ENCODE data around the gene FOXO3B. TPM values are rescaled to one million over a fixed set of nuclear protein-coding genes. Genes with fewer than 3 reads are reported as not detected.
"Not testable (repeated sequence)": the region's sequence is repeated elsewhere in the genome, so short reads cannot be mapped to it uniquely, and the experiment has no call there.

The FOXO3B gene
- polyA plus RNA-seq, 4 donors, result 1.1 to 2.6 TPM; not detected in 2

- H3K4me1 ChIP-seq (ENCODE audit: control insufficient read depth in 3 of 3, insufficient read depth in 2 of 3, low read depth in 1 of 3, low read length in 2 of 3); H3K4me3 ChIP-seq (ENCODE audit: low read depth in 1 of 3, low read length in 3 of 3); DNase-seq; H3K27me3 ChIP-seq (ENCODE audit: control insufficient read depth in 3 of 3, insufficient read depth in 3 of 3, low read length in 3 of 3); FAIRE-seq; H3K27ac ChIP-seq (ENCODE audit: low read depth in 1 of 3, low read length in 2 of 3): not testable (repeated sequence)
- Histone ChIP-seq H3K36me3 (ENCODE audit: control insufficient read depth in 3 of 3, insufficient read depth in 2 of 3, low read depth in 1 of 3, low read length in 3 of 3) (peaks cover 0 to 22% (median 3%) of the 10 kb centered on the region in 3 donors), H3K9me3 (ENCODE audit: control insufficient read depth in 2 of 2, insufficient read depth in 1 of 2, low read depth in 1 of 2, low read length in 1 of 2) (peaks cover 0 to 23% of the 10 kb centered on the region in 2 donors)
- WGBS, 3 donors, result 93 to 96% (median 94%) methylated on average over 1 of the region's 1 CpG
These were observed 13.5 kb downstream of the FOXO3B start for GRCh38 chr17:18668625-18669024.

- Histone ChIP-seq H3K36me3 (ENCODE audit: control insufficient read depth in 3 of 3, insufficient read depth in 2 of 3, low read depth in 1 of 3, low read length in 3 of 3) (peaks cover 0 to 22% (median 3%) of the 10 kb centered on the region in 3 donors), H3K9me3 (ENCODE audit: control insufficient read depth in 2 of 2, insufficient read depth in 1 of 2, low read depth in 1 of 2, low read length in 1 of 2) (peaks cover 0 to 23% of the 10 kb centered on the region in 2 donors)
- not testable (repeated sequence) for H3K4me1 ChIP-seq (ENCODE audit: control insufficient read depth in 3 of 3, insufficient read depth in 2 of 3, low read depth in 1 of 3, low read length in 2 of 3); H3K4me3 ChIP-seq (ENCODE audit: low read depth in 1 of 3, low read length in 3 of 3); FAIRE-seq; H3K27ac ChIP-seq (ENCODE audit: low read depth in 1 of 3, low read length in 2 of 3); H3K27me3 ChIP-seq (ENCODE audit: control insufficient read depth in 3 of 3, insufficient read depth in 3 of 3, low read length in 3 of 3); DNase-seq
- WGBS, 3 donors, result 93 to 97% (median 97%) methylated on average over 3 of the region's 3 CpGs
These were observed 14.6 kb downstream of the FOXO3B start for GRCh38 chr17:18667535-18667934.

GRCh38 chr17:18666326-18666725, 15.8 kb downstream of the FOXO3B start:
- WGBS, 3 donors, result 74 to 100% (median 77%) methylated on average over 1 to 2 of the region's 2 CpGs
- H3K27me3 ChIP-seq (ENCODE audit: control insufficient read depth in 3 of 3, insufficient read depth in 3 of 3, low read length in 3 of 3); H3K4me3 ChIP-seq (ENCODE audit: low read depth in 1 of 3, low read length in 3 of 3); FAIRE-seq; H3K4me1 ChIP-seq (ENCODE audit: control insufficient read depth in 3 of 3, insufficient read depth in 2 of 3, low read depth in 1 of 3, low read length in 2 of 3); DNase-seq; H3K27ac ChIP-seq (ENCODE audit: low read depth in 1 of 3, low read length in 2 of 3): not testable (repeated sequence)
- peaks cover 0 to 13% (median 3%) of the 10 kb centered on the region in 3 donors for H3K36me3 ChIP-seq (ENCODE audit: control insufficient read depth in 3 of 3, insufficient read depth in 2 of 3, low read depth in 1 of 3, low read length in 3 of 3)
- H3K9me3 ChIP-seq (ENCODE audit: control insufficient read depth in 2 of 2, insufficient read depth in 1 of 2, low read depth in 1 of 2, low read length in 1 of 2), result peaks cover 0 to 15% of the 10 kb centered on the region in 2 donors

- not testable (repeated sequence) for H3K27me3 ChIP-seq (ENCODE audit: control insufficient read depth in 3 of 3, insufficient read depth in 3 of 3, low read length in 3 of 3); H3K4me1 ChIP-seq (ENCODE audit: control insufficient read depth in 3 of 3, insufficient read depth in 2 of 3, low read depth in 1 of 3, low read length in 2 of 3); H3K4me3 ChIP-seq (ENCODE audit: low read depth in 1 of 3, low read length in 3 of 3); H3K27ac ChIP-seq (ENCODE audit: low read depth in 1 of 3, low read length in 2 of 3); FAIRE-seq; H3K36me3 ChIP-seq (ENCODE audit: control insufficient read depth in 3 of 3, insufficient read depth in 2 of 3, low read depth in 1 of 3, low read length in 3 of 3); DNase-seq
- H3K9me3 ChIP-seq (ENCODE audit: control insufficient read depth in 2 of 2, insufficient read depth in 1 of 2, low read depth in 1 of 2, low read length in 1 of 2), result peaks cover 0 to 11% of the 10 kb centered on the region in 2 donors
- 84 to 86% (median 85%) methylated on average over 5 of the region's 5 CpGs for WGBS, 3 donors
These were observed 20.0 kb downstream of the FOXO3B start for GRCh38 chr17:18661924-18662624.

GRCh38 chr17:18650094-18650493, 32.0 kb downstream of the FOXO3B start:
- WGBS, 3 donors, result 49 to 69% (median 68%) methylated on average over 13 to 23 of the region's 23 CpGs
- not testable (repeated sequence) for H3K9me3 ChIP-seq (ENCODE audit: control insufficient read depth in 2 of 2, insufficient read depth in 1 of 2, low read depth in 1 of 2, low read length in 1 of 2); FAIRE-seq; H3K27me3 ChIP-seq (ENCODE audit: control insufficient read depth in 3 of 3, insufficient read depth in 3 of 3, low read length in 3 of 3); H3K27ac ChIP-seq (ENCODE audit: low read depth in 1 of 3, low read length in 2 of 3); H3K4me3 ChIP-seq (ENCODE audit: low read depth in 1 of 3, low read length in 3 of 3); DNase-seq; H3K4me1 ChIP-seq (ENCODE audit: control insufficient read depth in 3 of 3, insufficient read depth in 2 of 3, low read depth in 1 of 3, low read length in 2 of 3); H3K36me3 ChIP-seq (ENCODE audit: control insufficient read depth in 3 of 3, insufficient read depth in 2 of 3, low read depth in 1 of 3, low read length in 3 of 3)

- H3K36me3 ChIP-seq (ENCODE audit: control insufficient read depth in 3 of 3, insufficient read depth in 2 of 3, low read depth in 1 of 3, low read length in 3 of 3); H3K4me1 ChIP-seq (ENCODE audit: control insufficient read depth in 3 of 3, insufficient read depth in 2 of 3, low read depth in 1 of 3, low read length in 2 of 3); H3K27me3 ChIP-seq (ENCODE audit: control insufficient read depth in 3 of 3, insufficient read depth in 3 of 3, low read length in 3 of 3); DNase-seq; H3K9me3 ChIP-seq (ENCODE audit: control insufficient read depth in 2 of 2, insufficient read depth in 1 of 2, low read depth in 1 of 2, low read length in 1 of 2); H3K27ac ChIP-seq (ENCODE audit: low read depth in 1 of 3, low read length in 2 of 3); H3K4me3 ChIP-seq (ENCODE audit: low read depth in 1 of 3, low read length in 3 of 3); FAIRE-seq: not testable (repeated sequence)
- WGBS, 3 donors, result 83 to 89% (median 87%) methylated on average over 9 of the region's 9 CpGs
These were observed 37.8 kb downstream of the FOXO3B start, which contains the start of gene TBC1D28 for GRCh38 chr17:18644291-18644690. TSS of gene TBC1D28 (minus strand) at chr17:18644391. CDS start at chr17:18641352, 3,039 bp downstream.

GRCh38 chr17:18643124-18643523, 39.0 kb downstream of the FOXO3B start:
- DNase-seq; H3K36me3 ChIP-seq (ENCODE audit: control insufficient read depth in 3 of 3, insufficient read depth in 2 of 3, low read depth in 1 of 3, low read length in 3 of 3); H3K4me1 ChIP-seq (ENCODE audit: control insufficient read depth in 3 of 3, insufficient read depth in 2 of 3, low read depth in 1 of 3, low read length in 2 of 3); FAIRE-seq; H3K27ac ChIP-seq (ENCODE audit: low read depth in 1 of 3, low read length in 2 of 3); H3K9me3 ChIP-seq (ENCODE audit: control insufficient read depth in 2 of 2, insufficient read depth in 1 of 2, low read depth in 1 of 2, low read length in 1 of 2); H3K27me3 ChIP-seq (ENCODE audit: control insufficient read depth in 3 of 3, insufficient read depth in 3 of 3, low read length in 3 of 3); H3K4me3 ChIP-seq (ENCODE audit: low read depth in 1 of 3, low read length in 3 of 3): not testable (repeated sequence)
- WGBS, 3 donors, result 59 to 76% (median 72%) methylated on average over 3 to 5 of the region's 6 CpGs

- H3K27ac ChIP-seq (ENCODE audit: low read depth in 1 of 3, low read length in 2 of 3); H3K36me3 ChIP-seq (ENCODE audit: control insufficient read depth in 3 of 3, insufficient read depth in 2 of 3, low read depth in 1 of 3, low read length in 3 of 3); H3K9me3 ChIP-seq (ENCODE audit: control insufficient read depth in 2 of 2, insufficient read depth in 1 of 2, low read depth in 1 of 2, low read length in 1 of 2); H3K4me3 ChIP-seq (ENCODE audit: low read depth in 1 of 3, low read length in 3 of 3); FAIRE-seq; H3K4me1 ChIP-seq (ENCODE audit: control insufficient read depth in 3 of 3, insufficient read depth in 2 of 3, low read depth in 1 of 3, low read length in 2 of 3); DNase-seq: not testable (repeated sequence)
- H3K27me3 ChIP-seq (ENCODE audit: control insufficient read depth in 3 of 3, insufficient read depth in 3 of 3, low read length in 3 of 3), result peaks cover 0 to 11% (median 2%) of the 10 kb centered on the region in 3 donors
- 88 to 93% (median 91%) methylated on average over 12 to 13 of the region's 13 CpGs for WGBS, 3 donors
These were observed 43.8 kb downstream of the FOXO3B start for GRCh38 chr17:18638357-18638756.

Data from small intestine (tissue), 7 donors.